ENCODE data around the gene ISG20L2. TPM values are rescaled to one million over a fixed set of nuclear protein-coding genes. Genes with fewer than 3 reads are reported as not detected.

The ISG20L2 gene
- total RNA-seq, 1 experiment from 2014 or later = 41.7 TPM

DNA sequence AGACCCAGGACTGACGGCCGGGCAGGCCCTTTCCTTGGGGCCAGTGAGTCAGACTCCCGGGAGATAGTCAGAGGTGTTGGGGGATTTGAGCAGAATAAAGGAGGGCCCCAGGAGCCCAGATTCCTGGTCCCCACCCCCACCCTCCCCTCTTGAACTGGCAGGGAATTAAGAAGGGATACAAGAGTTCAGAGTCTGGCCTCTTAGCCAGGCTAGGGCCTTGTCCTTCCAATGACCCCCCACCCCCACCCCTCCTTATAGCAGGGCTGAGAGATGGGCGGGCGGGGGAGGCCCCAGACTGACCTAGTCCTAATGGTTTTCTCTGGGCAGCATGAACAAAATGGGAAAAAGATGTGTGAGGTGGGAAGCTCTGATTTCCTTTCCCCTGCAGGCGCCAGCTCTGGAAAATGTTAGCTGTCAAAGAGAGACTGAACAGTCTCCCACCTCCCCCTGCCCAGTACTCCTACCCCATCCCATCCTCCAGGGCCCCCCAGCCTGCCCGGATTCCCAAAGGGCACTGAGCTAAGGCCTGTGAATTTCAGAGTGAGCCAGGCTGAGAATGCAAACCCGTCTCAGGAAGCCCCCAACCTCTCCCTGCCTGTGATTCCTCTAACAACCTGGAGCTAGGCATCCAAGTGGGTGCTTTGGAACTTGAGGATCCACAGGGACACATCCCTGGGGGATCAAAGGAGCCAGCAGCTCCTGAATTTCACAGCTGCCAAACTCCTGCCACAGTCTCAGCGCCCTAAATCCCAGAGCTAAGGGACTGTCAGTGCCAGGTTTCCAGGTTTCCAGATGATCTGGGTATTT lies 17.4 kb downstream of the ISG20L2 start:
- ChIA-PET POLR2A (interaction anchor here (0.9 to 3.6 kb wide), 6 partner anchors 11 to 50 kb away, joined by 3 to 22 read pairs (median 4); partner anchors contain the start of genes ISG20L2, METTL25B and MRPL24), RAD21 (ENCODE audit: low non-redundant PET in 1 of 2, low total read pairs in 2 of 2, uncharacterized antibody in 2 of 2, unreplicated experiment in 2 of 2) (interaction anchor here (1.3 to 3.8 kb wide), 2 partner anchors 15 to 22 kb away, joined by 4 to 11 read pairs (median 7); no protein-coding TSS in a partner anchor)

DNA sequence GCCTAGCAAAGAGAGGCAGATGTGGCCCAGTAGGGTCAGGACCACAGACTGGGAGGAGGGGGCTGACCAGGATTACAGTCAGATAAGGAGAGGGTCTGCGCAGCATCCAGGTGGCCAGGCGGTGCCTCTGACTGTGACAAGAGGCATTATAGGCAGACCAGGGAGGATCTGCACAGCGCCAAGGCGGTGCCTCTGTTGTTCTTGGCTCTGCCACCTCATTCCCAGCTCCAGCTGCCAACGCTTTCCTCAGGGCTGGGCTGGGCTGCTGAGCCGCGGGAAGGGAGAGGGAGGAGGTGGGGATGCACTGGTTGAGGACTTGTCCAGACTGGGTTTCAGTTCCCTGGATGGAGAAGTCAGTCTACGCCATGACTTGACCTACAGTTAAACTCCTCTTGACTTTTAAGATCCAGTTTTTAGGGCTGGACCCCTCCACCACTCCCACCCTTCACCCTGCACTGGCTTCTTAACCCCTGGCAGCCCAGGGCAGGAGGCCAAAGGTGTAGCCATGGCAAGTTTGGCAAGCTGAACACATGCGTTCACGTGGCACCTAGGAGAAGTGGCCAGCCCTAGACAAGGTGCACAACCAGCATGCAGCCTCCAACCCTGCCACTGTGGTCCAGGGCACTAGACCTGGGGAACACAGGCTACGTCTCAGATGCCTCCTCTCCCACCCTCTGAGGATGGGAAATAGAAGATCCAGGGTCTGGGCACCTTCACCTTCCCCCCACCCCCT lies 18.6 kb downstream of the ISG20L2 start:
- H3K4me1 ChIP-seq (ENCODE audit: control insufficient read depth in 1 of 2, insufficient read depth in 2 of 2, low read length in 2 of 2) = peaks cover 88 to 98% of the 10 kb centered on the region in 2 experiments
- no peaks in the 10 kb centered on the region for H4K20me1 ChIP-seq (ENCODE audit: insufficient read depth)
- ChIA-PET POLR2A (interaction anchor here (1.6 kb wide), 2 partner anchors 16 to 49 kb away, joined by 3 to 5 read pairs; no protein-coding TSS in a partner anchor), CTCF (interaction anchor here (7.4 to 14.7 kb wide), 2 partner anchors 17 to 19 kb away, joined by 59 to 310 read pairs; partner anchors contain the start of genes ISG20L2 and METTL25B), RAD21 (ENCODE audit: low non-redundant PET in 1 of 2, low total read pairs in 2 of 2, uncharacterized antibody in 2 of 2, unreplicated experiment in 2 of 2) (interaction anchor here (0.9 to 1.7 kb wide), 3 partner anchors 16 to 21 kb away, joined by 3 to 7 read pairs (median 4); no protein-coding TSS in a partner anchor)
- no TSS peak for BruUV-seq (replicated peaks)
- H2AFZ ChIP-seq (ENCODE audit: low read depth, low read length, poor library complexity, severe bottlenecking) = no peak overlapping the region
- H3K27ac ChIP-seq (ENCODE audit: low read depth, low read length) = peak overlapping the region; percentile 66
- H3K9ac ChIP-seq (ENCODE audit: low read length) = peak overlapping the region; percentile 37
- H3K79me2 ChIP-seq (ENCODE audit: insufficient read depth, low read length) = no peaks in the 10 kb centered on the region; the same call in 1 of the 2 replicates
- H3K27me3 ChIP-seq (ENCODE audit: insufficient read depth, low read length) = no peaks in the 10 kb centered on the region
- ATAC-seq (peak; percentile 59), DNase-seq (ENCODE audit: low read depth, low spot score) (no peak)
- no peaks in the 10 kb centered on the region for H3K9me3 ChIP-seq (ENCODE audit: control insufficient read depth in 1 of 2, insufficient read depth in 1 of 2, low read depth in 1 of 2, low read length in 2 of 2)
- no peaks in the 10 kb centered on the region for H3K36me3 ChIP-seq (ENCODE audit: control insufficient read depth in 1 of 2, insufficient read depth in 2 of 2, low read length in 2 of 2)
- no peaks in the 10 kb centered on the region for H3K9me2 ChIP-seq (ENCODE audit: insufficient read depth)
- H3K4me2 ChIP-seq (ENCODE audit: low read length) = peak overlapping the region; percentile 85
- peak overlapping the region in 1 of 2 experiments; percentile 26; a peak in 1 of 4 replicates for H3K4me3 ChIP-seq (replicated peaks in 1 of 2; ENCODE audit: low read depth in 1 of 2, low read length in 2 of 2)
- intact Hi-C loops (cut with micrococcal nuclease) = no loop called here
- no peak for TF ChIP-seq FOSL1 (IDR thresholded peaks at IDR 0.05; ENCODE audit: low read depth)
- peak; percentile 82 for TF ChIP-seq TCF7L2 (IDR thresholded peaks at IDR 0.05; ENCODE audit: borderline replicate concordance, extremely low read depth, insufficient read depth, insufficient read length)

More for the DNA sequence above, 17.4 kb downstream of the ISG20L2 start:
- no peak overlapping the region for H3K4me3 ChIP-seq (replicated peaks in 1 of 2; ENCODE audit: low read depth in 1 of 2, low read length in 2 of 2)
- H4K20me1 ChIP-seq (ENCODE audit: insufficient read depth) = no peaks in the 10 kb centered on the region
- ATAC-seq = no peak
- no peaks in the 10 kb centered on the region for H3K9me3 ChIP-seq (ENCODE audit: control insufficient read depth in 1 of 2, insufficient read depth in 1 of 2, low read depth in 1 of 2, low read length in 2 of 2)
- no peak for TF ChIP-seq SRF (IDR thresholded peaks at IDR 0.05; ENCODE audit: low read depth)
- no peak for TF ChIP-seq TCF7L2 (IDR thresholded peaks at IDR 0.05; ENCODE audit: borderline replicate concordance, extremely low read depth, insufficient read depth, insufficient read length)
- no peak for TF ChIP-seq CBX3 (IDR thresholded peaks at IDR 0.05; ENCODE audit: low read depth)
- no peak for TF ChIP-seq EZH2phosphoT487 (IDR thresholded peaks at IDR 0.05; ENCODE audit: borderline replicate concordance)
- TF ChIP-seq SIN3A (IDR thresholded peaks at IDR 0.05; ENCODE audit: low read depth) = no peak
- no peak for TF ChIP-seq JUND (IDR thresholded peaks at IDR 0.05)
- H3K4me2 ChIP-seq (ENCODE audit: low read length) = peak overlapping the region; percentile 85
- no peaks in the 10 kb centered on the region for H3K9me2 ChIP-seq (ENCODE audit: insufficient read depth)
- no peaks in the 10 kb centered on the region for H3K27me3 ChIP-seq (ENCODE audit: insufficient read depth, low read length)
- H3K4me1 ChIP-seq (ENCODE audit: control insufficient read depth in 1 of 2, insufficient read depth in 2 of 2, low read length in 2 of 2) = peaks cover 88 to 90% of the 10 kb centered on the region in 2 experiments
- H3K27ac ChIP-seq (ENCODE audit: low read depth, low read length) = 0 out of 2 replicates have a peak overlapping the region, but pooled peaks have one; percentile 66
- BruUV-seq (replicated peaks) = no TSS peak
- H3K36me3 ChIP-seq (ENCODE audit: control insufficient read depth in 1 of 2, insufficient read depth in 2 of 2, low read length in 2 of 2) = no peaks in the 10 kb centered on the region
- CTCF ChIA-PET = interaction anchor here (1.5 to 14.7 kb wide), 4 partner anchors 11 to 84 kb away, joined by 5 to 310 read pairs (median 32); partner anchors contain the start of genes ISG20L2 and METTL25B
- H2AFZ ChIP-seq (ENCODE audit: low read depth, low read length, poor library complexity, severe bottlenecking) = no peak overlapping the region
- H3K79me2 ChIP-seq (ENCODE audit: insufficient read depth, low read length) = no peaks in the 10 kb centered on the region
- no peak for DNase-seq (ENCODE audit: low read depth, low spot score)
- H3K9ac ChIP-seq (ENCODE audit: low read length) = peak overlapping the region; percentile 37
- intact Hi-C loops (cut with micrococcal nuclease) = no loop called here

Data from HCT116 (cell line).